ENCODE measurements around the gene P2RY8. TPM values are rescaled to one million over a fixed set of nuclear protein-coding genes. Genes with fewer than 3 reads are reported as not detected.
A peak's percentile ranks its signal among the peaks of the same experiment; 100 is the strongest.
"Not testable (repeated sequence)": the region's sequence is repeated elsewhere in the genome, so short reads cannot be mapped to it uniquely, and the experiment has no call there.

The P2RY8 gene
- total RNA-seq, 2 donors from 2014 or later: 18.9 TPM

DNA sequence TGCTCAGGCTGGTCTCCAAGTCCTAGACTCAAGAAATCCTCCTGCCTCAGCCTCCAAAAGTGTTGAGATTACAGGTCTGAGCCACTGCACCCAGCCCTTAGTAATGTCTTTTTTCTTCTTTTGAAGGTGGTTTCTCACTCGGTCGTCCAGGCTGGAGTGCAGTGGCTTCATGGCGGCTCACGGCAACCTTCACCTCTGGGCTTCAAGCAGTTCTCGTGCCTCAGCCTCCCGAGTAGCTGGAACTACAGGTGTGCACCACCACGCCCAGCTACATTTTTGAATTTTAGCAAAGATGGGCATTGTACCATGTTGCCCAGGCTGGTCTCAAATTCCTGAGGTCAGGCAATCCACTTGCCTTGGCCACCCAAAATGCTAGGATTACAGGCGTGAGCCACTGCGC is 52.0 kb downstream of the P2RY8 start:
- DNase-seq (ENCODE audit: low spot score in 2 of 2) (peak in 1 of 2 donors; percentile 26), ATAC-seq (no peak)
- no peaks in the 10 kb centered on the region for H3K9me3 Mint-ChIP-seq
- H3K36me3 Mint-ChIP-seq: peaks cover 4 to 34% of the 10 kb centered on the region in 2 donors
- H3K27ac Mint-ChIP-seq: no peak overlapping the region

DNA sequence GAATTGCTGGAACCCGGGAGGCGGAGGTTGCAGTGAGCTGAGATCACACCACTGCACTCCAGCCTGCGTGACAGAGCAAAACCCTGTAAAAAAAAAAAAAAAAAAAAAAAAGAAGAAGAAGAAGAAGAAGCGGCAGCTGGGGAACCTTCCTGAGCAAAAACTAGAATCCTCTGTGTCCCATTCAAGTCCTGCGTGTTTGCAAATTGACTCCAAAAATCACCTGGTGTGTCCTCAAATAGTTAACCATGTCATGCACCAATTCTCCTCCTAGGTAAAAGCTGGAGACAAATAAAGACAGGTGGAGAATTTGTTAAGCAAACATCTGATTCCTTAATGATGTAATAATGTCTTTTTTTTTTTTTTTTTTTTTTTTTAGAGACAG is 52.4 kb downstream of the P2RY8 start:
- ATAC-seq (no peak), DNase-seq (ENCODE audit: low spot score in 2 of 2) (no peak)
- peaks cover 0 to under 1% of the 10 kb centered on the region in 2 donors for H3K9me3 Mint-ChIP-seq
- H3K36me3 Mint-ChIP-seq: peaks cover 4 to 38% of the 10 kb centered on the region in 2 donors
- peak overlapping the region in 1 of 2 donors; percentile 82 for H3K27ac Mint-ChIP-seq

DNA sequence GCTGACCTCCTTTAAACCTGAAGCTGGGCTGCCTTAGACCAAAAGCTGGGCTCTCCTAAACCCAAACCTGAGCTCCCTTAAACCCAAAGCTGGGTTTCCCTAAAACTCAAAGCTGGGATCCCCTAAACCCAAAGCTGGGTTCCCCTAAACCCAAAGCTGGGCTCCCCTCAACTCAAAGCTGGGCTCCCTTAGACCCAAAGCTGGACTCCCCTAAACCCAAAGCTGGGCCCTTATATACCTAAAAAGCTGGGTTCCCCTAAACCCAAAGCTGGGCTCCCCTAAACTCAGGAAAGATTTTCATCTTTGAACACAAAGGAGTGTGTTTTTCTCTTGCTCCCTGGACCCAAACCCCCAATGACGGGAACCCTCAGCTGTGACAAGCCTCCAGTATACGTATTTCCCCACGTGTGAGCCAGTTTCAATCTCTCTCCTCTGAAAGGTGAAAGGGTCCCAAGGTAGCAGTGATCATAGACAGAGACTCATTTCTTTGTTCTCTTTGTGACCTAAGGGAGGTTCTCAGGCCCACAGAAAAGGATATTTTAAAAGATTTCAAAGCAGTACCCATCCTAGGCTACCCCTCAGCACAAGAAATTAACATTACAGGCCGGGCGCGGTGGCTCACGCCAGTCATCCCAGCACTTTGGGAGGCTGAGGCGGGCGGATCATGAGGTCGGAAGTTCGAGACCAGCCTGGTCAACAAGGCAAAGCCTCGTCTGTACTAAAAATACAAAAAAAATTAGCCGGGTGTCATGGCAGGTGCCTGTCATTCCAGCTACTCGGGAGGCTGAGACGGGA is 52.9 kb downstream of the P2RY8 start:
- DNase-seq (ENCODE audit: low spot score in 2 of 2): peak in 1 of 2 donors; percentile 37
- peaks cover 0 to 7% of the 10 kb centered on the region in 2 donors for H3K9me3 Mint-ChIP-seq
- peak overlapping the region; percentile 68 to 82 for H3K27ac Mint-ChIP-seq
- peak; percentile 16 to 59 for ATAC-seq
- H3K36me3 Mint-ChIP-seq: peaks cover 8 to 40% of the 10 kb centered on the region in 2 donors

DNA sequence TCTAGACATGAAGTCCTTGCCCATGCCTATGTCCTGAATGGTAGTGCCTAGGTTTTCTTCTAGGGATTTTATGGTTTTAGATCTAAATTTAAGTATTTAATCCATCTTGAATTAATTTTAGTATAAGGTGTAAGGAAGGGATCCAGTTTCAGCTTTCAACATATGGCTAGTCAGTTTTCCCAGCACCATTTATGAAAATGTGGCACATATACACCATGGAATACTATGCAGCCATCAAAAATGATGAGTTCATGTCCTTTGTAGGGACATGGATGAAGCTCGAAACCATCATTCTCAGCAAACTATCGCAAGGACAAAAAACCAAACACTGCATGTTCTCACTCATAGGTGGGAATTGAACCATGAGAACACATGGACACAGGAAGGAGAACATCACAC is 54.5 kb downstream of the P2RY8 start:
- H3K9me3 Mint-ChIP-seq; DNase-seq (ENCODE audit: low spot score in 2 of 2); ATAC-seq: not testable (repeated sequence)
- Mint-ChIP-seq H3K36me3 (peaks cover 19 to 33% of the 10 kb centered on the region in 2 donors), H3K27ac (peak overlapping the region; percentile 91 to 100)

DNA sequence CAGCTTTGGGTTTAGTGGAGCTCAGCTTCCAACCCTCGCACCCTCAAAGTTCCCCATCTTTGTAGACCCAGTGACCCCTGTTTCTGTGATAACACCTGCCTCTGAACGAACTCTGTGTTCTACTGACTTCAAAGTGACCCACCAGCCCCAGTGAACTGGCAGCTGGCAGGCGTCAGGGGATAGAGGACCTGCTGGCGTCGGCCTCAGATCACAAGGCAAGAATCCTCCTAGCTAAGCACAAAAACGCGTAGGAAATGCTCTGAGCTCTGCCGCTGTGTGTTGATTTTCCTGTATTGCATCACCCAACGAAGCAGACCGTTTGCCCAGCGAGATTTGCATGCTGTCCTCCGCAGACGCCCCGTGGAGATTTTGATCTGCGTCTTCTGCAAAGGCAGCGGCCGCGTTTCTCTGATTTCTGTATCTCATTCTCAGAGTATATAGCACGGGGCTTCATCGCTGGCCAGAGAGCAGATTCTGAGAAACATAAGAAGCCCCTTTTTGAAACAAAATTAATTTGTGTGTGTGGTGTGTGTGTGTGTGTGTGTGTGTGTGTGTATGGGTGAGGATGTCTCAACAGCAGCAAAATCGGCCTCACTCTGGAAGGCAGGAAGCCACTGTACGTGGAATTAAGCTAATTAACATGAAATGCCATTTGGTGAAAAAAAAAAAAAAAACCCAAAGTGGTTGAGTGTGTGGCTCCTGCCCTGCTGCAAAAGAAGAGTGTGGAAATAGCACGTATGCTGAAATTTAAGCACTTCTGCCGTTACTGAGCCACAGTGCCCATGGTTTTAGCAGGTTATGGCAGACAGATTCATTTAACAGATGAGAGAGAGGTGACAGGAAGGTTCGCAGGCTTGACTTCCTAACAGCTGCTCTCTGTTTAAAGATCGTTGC is 55.1 kb downstream of the P2RY8 start:
- DNase-seq (ENCODE audit: low spot score in 2 of 2): peak; percentile 61 to 83
- peaks cover 8 to 12% of the 10 kb centered on the region in 2 donors for H3K9me3 Mint-ChIP-seq
- peaks cover 25 to 26% of the 10 kb centered on the region in 2 donors for H3K36me3 Mint-ChIP-seq
- H3K27ac Mint-ChIP-seq: peak overlapping the region; percentile 91 to 100
- peak; percentile 80 to 90 for ATAC-seq

DNA sequence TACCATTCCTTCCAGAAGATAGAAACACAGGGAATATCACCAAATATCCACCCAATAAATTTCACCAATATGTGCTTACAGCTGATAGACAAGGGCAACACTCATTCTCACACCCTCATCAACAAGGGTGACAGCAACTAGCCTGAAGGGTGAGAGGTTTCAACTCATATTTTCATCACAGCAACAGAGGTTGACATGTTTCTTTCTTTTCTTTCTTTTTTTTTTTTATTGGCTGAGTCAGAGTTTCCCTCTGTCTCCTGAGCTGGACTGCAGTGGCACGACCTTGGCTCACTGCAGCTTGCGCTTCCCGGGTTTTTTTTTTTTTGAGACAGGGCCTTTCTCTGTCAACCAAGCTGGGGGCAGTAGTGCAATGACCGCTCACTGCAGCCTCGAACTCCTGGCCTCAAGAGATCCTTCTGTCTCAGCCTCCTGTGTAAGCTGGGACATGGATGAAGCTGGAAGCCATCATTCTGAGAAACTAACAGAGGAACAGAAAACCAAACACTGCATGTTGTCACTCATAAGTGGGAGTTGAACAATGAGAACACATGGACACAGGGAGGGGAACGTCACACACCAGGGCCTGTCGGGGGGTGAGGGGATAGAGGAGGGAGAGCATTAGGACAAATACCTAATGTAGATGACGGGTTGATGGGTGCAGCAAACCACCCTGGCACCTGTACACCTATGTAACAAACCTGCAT is 56.8 kb downstream of the P2RY8 start:
- H3K27ac Mint-ChIP-seq: peak overlapping the region; percentile 44 to 91
- peaks cover 10 to 15% of the 10 kb centered on the region in 2 donors for H3K9me3 Mint-ChIP-seq
- DNase-seq (ENCODE audit: low spot score in 2 of 2) (peak in 1 of 2 donors; percentile 49), ATAC-seq (peak in 1 of 2 donors; percentile 38)
- H3K36me3 Mint-ChIP-seq: peaks cover 16 to 29% of the 10 kb centered on the region in 2 donors

DNA sequence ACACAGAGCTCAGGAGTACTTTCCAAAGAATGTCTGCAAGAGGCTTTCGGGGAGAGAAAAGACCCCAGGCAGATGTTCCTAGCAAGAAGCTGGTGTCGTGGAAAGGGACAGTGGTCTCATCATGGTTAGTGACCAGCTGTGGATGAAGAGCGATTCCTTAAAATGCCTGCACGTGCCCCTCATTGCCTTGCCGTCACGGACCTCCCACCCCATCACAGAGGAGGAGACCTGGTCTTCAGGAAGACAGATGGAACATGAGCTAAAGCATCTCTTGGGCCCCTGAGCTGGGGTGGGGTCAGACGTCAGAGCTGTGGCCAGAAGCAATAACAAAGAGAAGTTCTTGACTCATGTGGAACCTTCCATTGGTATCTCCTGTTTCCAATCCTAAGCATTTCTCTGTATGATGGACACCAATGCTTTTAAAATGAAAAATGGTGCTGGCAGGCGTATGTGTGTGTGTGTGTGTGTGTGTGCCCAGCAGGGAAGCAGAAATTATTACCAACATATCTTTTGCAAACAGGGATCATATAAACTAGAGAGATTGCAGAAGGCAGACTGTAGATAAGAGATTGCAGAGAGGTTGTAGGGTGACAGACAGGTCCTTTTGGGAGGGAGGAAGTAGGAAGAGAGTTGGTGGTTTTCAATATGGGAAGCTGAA is 59.1 kb downstream of the P2RY8 start:
- Mint-ChIP-seq H3K9me3 (peaks cover 24 to 33% of the 10 kb centered on the region in 2 donors), H3K27ac (peak overlapping the region in 1 of 2 donors; percentile 91), H3K36me3 (peaks cover 16 to 38% of the 10 kb centered on the region in 2 donors)
- no peak for ATAC-seq
- DNase-seq (ENCODE audit: low spot score in 2 of 2): peak in 1 of 2 donors; percentile 33

DNA sequence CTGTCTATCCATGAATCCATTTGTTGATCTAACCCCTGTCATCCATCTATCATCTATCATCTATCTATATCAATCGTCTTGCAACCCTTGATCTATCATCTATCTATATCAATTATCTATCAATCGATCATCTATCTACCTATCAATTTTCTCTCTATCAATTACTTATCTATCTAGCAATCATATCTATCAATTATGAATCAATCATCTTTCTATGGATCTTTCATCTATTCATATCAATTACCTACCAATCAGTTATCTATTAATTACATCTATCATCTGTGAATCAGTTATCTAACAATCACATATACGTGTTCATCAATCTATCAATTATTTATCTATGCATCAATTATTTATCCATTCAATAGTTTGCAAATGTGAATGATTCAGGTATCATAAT is 59.8 kb downstream of the P2RY8 start:
- DNase-seq (ENCODE audit: low spot score in 2 of 2): no peak
- no peak for ATAC-seq
- Mint-ChIP-seq H3K27ac (peak overlapping the region in 1 of 2 donors; percentile 91), H3K36me3 (peaks cover 17 to 40% of the 10 kb centered on the region in 2 donors), H3K9me3 (peaks cover 26 to 40% of the 10 kb centered on the region in 2 donors)

DNA sequence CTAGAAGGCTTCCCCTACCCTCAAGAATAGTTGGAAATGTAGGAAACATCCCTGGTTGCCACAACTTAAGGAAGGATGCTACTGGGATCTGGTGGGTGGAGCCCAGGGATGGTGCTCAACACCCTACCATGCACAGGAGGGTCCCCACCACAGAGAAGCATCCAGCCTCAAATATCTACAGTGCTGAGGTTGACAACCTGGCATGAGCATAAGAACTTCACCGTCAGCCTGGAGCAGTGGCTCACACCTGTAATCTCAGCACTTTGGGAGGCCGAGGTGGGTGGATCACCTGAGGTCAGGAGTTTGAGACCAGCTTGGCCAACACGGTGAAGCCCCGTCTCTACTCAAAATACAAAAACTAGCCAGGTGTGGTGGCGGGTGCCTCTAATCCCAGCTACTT is 60.3 kb downstream of the P2RY8 start:
- Mint-ChIP-seq H3K9me3 (peaks cover 31 to 46% of the 10 kb centered on the region in 2 donors), H3K27ac (peak overlapping the region in 1 of 2 donors; percentile 91), H3K36me3 (peaks cover 23 to 45% of the 10 kb centered on the region in 2 donors)
- ATAC-seq: no peak
- no peak for DNase-seq (ENCODE audit: low spot score in 2 of 2)

DNA sequence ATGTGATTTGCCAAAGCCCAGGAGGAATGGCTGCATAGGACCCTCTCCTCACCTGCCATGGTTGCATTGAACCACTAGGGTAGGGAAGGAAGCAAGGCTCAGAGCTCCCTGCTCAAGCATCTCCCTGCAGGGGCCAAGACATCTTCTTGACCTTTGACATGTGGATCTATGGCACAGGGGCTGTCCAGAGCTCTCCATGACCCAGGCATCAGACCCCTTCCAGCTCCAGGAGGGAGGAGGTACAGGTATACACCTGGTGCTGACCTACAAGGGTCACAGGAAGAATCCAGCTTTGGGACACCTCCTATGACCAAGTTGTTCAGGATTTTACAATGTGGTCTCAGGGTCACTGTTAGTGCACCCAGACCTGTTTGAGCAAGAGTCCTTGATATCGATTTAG is 61.1 kb downstream of the P2RY8 start:
- peaks cover 26 to 48% of the 10 kb centered on the region in 2 donors for H3K36me3 Mint-ChIP-seq
- H3K27ac Mint-ChIP-seq: no peak overlapping the region
- ATAC-seq (no peak), DNase-seq (ENCODE audit: low spot score in 2 of 2) (no peak)
- peaks cover 31 to 46% of the 10 kb centered on the region in 2 donors for H3K9me3 Mint-ChIP-seq

DNA sequence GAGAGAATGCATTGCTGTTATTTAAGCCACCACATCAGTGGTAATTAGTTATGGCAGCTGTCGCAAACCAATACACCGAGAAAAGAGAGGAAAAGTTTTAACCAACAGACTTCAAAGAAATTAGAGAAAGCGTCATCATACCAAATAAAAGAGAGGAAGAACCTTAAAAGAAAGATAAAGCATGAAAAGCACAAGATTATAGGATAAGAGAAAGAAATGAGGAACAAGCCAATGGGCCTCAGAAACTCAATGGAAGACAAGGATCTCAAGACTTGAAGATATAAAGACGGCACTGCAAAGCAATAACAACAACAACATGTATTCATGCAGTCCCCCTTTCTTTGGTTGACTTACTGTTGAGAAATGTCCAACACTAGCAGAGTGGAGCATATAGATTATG is 61.5 kb downstream of the P2RY8 start:
- no peak for ATAC-seq
- Mint-ChIP-seq H3K27ac (no peak overlapping the region), H3K9me3 (peaks cover 31 to 46% of the 10 kb centered on the region in 2 donors), H3K36me3 (peaks cover 26 to 48% of the 10 kb centered on the region in 2 donors)
- no peak for DNase-seq (ENCODE audit: low spot score in 2 of 2)

DNA sequence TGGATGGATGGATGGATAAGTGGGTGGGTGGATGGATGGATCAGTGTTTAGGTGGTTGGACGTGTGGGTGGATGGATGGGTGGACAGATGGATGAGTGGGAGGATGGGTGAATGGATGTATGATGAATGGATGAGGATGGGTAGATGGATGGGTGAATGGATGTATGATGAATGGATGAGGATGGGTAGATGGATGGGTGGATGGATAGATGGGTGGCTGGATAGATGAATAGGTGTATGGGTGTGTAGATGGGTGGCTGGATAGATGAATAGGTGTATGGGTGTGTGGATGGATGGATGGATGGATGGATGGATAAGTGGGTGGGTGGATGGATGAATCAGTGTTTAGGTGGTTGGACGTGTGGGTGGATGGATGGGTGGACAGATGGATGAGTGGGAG is 62.4 kb downstream of the P2RY8 start:
- ATAC-seq; DNase-seq (ENCODE audit: low spot score in 2 of 2); H3K27ac Mint-ChIP-seq: not testable (repeated sequence)
- Mint-ChIP-seq H3K36me3 (peaks cover 17 to 44% of the 10 kb centered on the region in 2 donors), H3K9me3 (peaks cover 30 to 46% of the 10 kb centered on the region in 2 donors)

DNA sequence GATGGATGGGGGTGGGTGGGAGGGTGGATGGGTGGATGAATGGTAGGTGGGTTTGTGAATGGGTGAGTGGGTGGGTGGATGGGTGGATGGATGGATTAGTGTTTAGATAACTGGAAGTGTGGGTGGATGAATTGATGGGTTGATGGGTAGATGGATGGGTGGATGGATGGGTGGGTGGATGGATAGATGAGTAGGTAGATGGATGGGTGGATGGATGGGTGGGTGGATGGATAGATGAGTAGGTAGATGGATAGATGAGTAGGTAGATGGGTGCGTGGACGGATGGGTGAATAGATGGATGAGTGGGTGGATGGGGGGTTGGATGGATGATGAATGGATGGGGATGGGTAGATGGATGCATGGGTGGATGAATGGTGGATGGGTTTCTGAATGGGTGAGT is 64.0 kb downstream of the P2RY8 start:
- no peak overlapping the region for H3K27ac Mint-ChIP-seq
- ATAC-seq (no peak), DNase-seq (ENCODE audit: low spot score in 2 of 2) (peak in 1 of 2 donors; percentile 28)
- H3K9me3 Mint-ChIP-seq: peaks cover 24 to 43% of the 10 kb centered on the region in 2 donors
- peaks cover 10 to 33% of the 10 kb centered on the region in 2 donors for H3K36me3 Mint-ChIP-seq

DNA sequence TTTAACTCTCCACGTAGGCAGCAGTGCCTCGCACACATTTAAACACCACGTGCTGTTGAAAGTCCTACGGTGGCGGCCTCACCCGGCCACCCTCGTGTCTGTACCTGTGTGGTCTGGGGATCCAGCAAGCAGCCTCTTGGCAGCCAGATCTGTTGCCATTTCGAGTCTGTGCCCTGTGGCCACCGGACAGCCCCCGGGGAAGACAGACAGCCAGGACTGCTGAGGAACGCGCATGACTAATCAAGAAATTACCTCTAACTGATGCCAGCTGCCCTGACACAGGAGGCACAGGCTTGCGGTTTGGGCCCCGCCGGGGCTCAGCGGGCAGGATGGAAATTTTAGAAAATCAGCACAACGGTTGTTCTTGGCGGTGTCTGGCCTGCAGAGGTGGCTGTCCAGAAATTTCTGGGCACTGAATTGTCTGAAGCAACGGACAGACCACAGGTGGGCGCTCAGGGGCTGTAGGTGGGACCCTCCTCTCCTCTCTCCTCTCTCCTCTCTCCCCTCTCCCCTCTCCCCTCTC is 68.7 kb downstream of the P2RY8 start:
- ATAC-seq (peak; percentile 81 to 90), DNase-seq (ENCODE audit: low spot score in 2 of 2) (peak; percentile 61 to 92)
- H3K27ac Mint-ChIP-seq: peak overlapping the region; percentile 60 to 89
- peaks cover 11 to 16% of the 10 kb centered on the region in 2 donors for H3K9me3 Mint-ChIP-seq
- peaks cover 19 to 26% of the 10 kb centered on the region in 2 donors for H3K36me3 Mint-ChIP-seq

DNA sequence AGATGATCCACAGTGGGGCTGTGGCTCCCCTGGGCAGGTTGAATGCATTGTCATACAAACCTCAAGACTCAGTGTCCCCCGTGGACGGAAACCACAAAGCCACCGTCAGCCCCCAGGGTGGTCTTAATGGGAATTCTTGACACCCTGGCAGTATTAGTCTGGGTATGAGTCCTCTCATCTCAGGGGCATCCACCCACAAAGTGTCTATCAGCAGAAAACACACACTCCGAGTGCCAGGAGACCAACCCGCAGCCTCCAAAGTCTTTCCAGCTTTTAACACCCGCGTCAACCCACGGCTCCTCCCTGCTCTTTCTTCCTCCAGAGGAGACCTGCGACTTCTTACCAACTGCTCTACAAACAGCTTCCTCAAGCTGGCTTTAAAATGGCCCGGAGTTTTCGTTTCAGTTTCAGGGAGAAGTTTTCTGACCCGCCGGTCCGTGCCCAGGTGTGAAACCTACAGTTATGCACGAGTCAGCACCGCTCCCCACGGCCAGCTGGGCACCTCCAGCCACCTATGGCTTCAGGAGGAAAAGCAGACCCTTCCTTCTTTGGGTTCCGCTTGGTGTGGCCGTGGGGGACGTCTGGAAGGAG is 69.9 kb downstream of the P2RY8 start:
- H3K36me3 Mint-ChIP-seq: peaks cover 15 to 20% of the 10 kb centered on the region in 2 donors
- peak in 1 of 2 donors; percentile 11 for ATAC-seq

More for the DNA sequence above, 69.9 kb downstream of the P2RY8 start:
- peak in 1 of 2 donors; percentile 64 for DNase-seq (ENCODE audit: low spot score in 2 of 2)
- H3K27ac Mint-ChIP-seq: peak overlapping the region; percentile 86 to 89
- peaks cover 3 to 4% of the 10 kb centered on the region in 2 donors for H3K9me3 Mint-ChIP-seq

Data from activated naive CD4-positive, alpha-beta T cell treated with anti-CD3 and anti-CD28 coated beads, Interleukin-2, amount 50 U/mL, for 72 hours (primary cell).